Loucy (cell line): ENCODE measurements around the gene PIAS2.

Experiments
- H2AFZ ChIP-seq: fragments of 200-600 bp; sonication (generic); 2 replicates; pipeline ENCODE4 v1.6.0; 2016; ENCODE audit warnings: antibody characterized with exemption, mild to moderate bottlenecking, low read length, moderate library complexity
- H3F3A ChIP-seq: fragments of 200-600 bp; 2 replicates; pipeline ENCODE4 v1.6.0; 2016; ENCODE audit warnings: antibody characterized with exemption, low read depth, mild to moderate bottlenecking
- H3K27me3 ChIP-seq: fragments of 200-600 bp; sonication (generic); 2 replicates; pipeline ENCODE4 v1.6.1; 2014; ENCODE audit warnings: low read length, mild to moderate bottlenecking; ENCODE audit not compliant: insufficient read depth, poor library complexity, severe bottlenecking
- H3K36me3 ChIP-seq: fragments of 200-600 bp; sonication (generic); 2 replicates; pipeline ENCODE4 v1.6.1; 2016; ENCODE audit warnings: low read length; ENCODE audit not compliant: insufficient read depth
- H3K4me1 ChIP-seq: fragments of 200-600 bp; sonication (generic); 2 replicates; pipeline ENCODE4 v1.5.1; 2014; ENCODE audit warnings: low read length, mild to moderate bottlenecking; ENCODE audit not compliant: insufficient read depth, poor library complexity, severe bottlenecking
- H3K4me2 ChIP-seq: fragments of 200-600 bp; sonication (generic); 2 replicates; pipeline ENCODE4 v1.6.0; 2014; ENCODE audit warnings: antibody characterized with exemption, low read length, low read depth, mild to moderate bottlenecking; ENCODE audit not compliant: poor library complexity, severe bottlenecking
- H3K4me3 ChIP-seq: fragments of 200-600 bp; sonication (generic); 2 replicates; pipeline ENCODE4 v1.5.1; 2014; ENCODE audit warnings: low read length, mild to moderate bottlenecking, mixed read lengths; ENCODE audit not compliant: poor library complexity, severe bottlenecking
- H3K79me2 ChIP-seq: fragments of 200-600 bp; sonication (generic); 2 replicates; pipeline ENCODE4 v1.6.1; 2014; ENCODE audit warnings: low read length; ENCODE audit not compliant: insufficient read depth
- H3K9ac ChIP-seq: fragments of 200-600 bp; sonication (generic); 2 replicates; pipeline ENCODE4 v1.6.0; 2014; ENCODE audit warnings: mild to moderate bottlenecking, low read depth, low read length, moderate library complexity; ENCODE audit not compliant: poor library complexity, severe bottlenecking
- H3K9me2 ChIP-seq: fragments of 200-600 bp; sonication (generic); replicated peaks from 2 replicates; pipeline ENCODE4 v1.6.1; 2016; ENCODE audit warnings: low read depth, low read length, mixed read lengths
- H3K9me3 ChIP-seq: fragments of 200-600 bp; sonication (generic); 2 replicates; pipeline ENCODE4 v1.6.1; 2014; ENCODE audit warnings: mild to moderate bottlenecking, antibody characterized with exemption, low read length, low read depth; ENCODE audit not compliant: insufficient read depth
- H4K20me1 ChIP-seq: fragments of 200-600 bp; sonication (generic); 2 replicates; pipeline ENCODE4 v1.6.0; 2014; ENCODE audit warnings: antibody characterized with exemption, low read length, mild to moderate bottlenecking; ENCODE audit not compliant: insufficient read depth, poor library complexity, severe bottlenecking
- CTCF ChIP-seq: fragments of 200-600 bp; sonication (generic); conservative IDR thresholded peaks from 2 replicates; pipeline ENCODE4 v1.5.1; 2014; ENCODE audit warnings: mild to moderate bottlenecking, antibody characterized with exemption, low read length
- EZH2phosphoT487 ChIP-seq: fragments of 200-600 bp; IDR thresholded peaks from 2 replicates; pipeline ENCODE4 v1.6.1; 2018; ENCODE audit warnings: antibody characterized with exemption, mild to moderate bottlenecking, moderate library complexity, borderline replicate concordance

PIAS2 gene

DNA sequence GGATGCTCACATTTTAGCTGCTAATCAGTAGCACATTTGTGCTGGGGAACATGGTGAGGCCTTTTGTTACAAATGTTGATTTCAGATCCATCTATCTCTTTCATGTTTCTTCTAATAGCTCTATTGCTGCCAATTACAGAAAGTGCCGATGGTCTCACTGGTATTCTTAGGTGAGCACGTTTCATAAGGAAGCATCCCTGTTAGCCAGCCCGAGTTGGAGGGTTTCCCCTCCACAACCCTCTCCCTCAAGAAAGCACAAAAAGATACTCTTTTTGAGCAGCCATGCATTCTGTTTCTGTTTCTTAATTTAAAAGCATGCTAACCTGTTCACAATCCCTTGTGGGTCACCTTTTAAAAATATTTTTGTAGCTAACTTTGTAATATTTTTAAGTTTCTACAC, 129.6 kb downstream of the PIAS2 start:
- H2AFZ ChIP-seq = no peak overlapping the region
- H3K4me1 ChIP-seq = no peaks in the 10 kb centered on the region
- no peak overlapping the region for H3K4me2 ChIP-seq
- H3K4me3 ChIP-seq = no peak overlapping the region
- TF ChIP-seq EZH2phosphoT487 (no peak), CTCF (no peak)
- no peaks in the 10 kb centered on the region for H3K79me2 ChIP-seq
- H3K9ac ChIP-seq = no peak overlapping the region
- no peaks in the 10 kb centered on the region for H3F3A ChIP-seq
- no peaks in the 10 kb centered on the region for H3K27me3 ChIP-seq
- H3K9me2 ChIP-seq = no peaks in the 10 kb centered on the region
- no peaks in the 10 kb centered on the region for H4K20me1 ChIP-seq
- no peaks in the 10 kb centered on the region for H3K9me3 ChIP-seq
- H3K36me3 ChIP-seq = no peaks in the 10 kb centered on the region

- H3K9me3 ChIP-seq = no peaks in the 10 kb centered on the region
- H3K4me3 ChIP-seq = no peak overlapping the region
- no peaks in the 10 kb centered on the region for H3K79me2 ChIP-seq
- H4K20me1 ChIP-seq = no peaks in the 10 kb centered on the region
- no peaks in the 10 kb centered on the region for H3K9me2 ChIP-seq
- H3K27me3 ChIP-seq = no peaks in the 10 kb centered on the region
- no peak overlapping the region for H2AFZ ChIP-seq
- H3K4me1 ChIP-seq = peaks cover 7% of the 10 kb centered on the region
- no peak overlapping the region for H3K9ac ChIP-seq
- no peak overlapping the region for H3K4me2 ChIP-seq
- no peaks in the 10 kb centered on the region for H3K36me3 ChIP-seq
- TF ChIP-seq EZH2phosphoT487 = no peak
- TF ChIP-seq CTCF = peak; percentile 34
- no peaks in the 10 kb centered on the region for H3F3A ChIP-seq
These were observed 144.9 kb downstream of the PIAS2 start for GRCh38 chr18:46772357-46772756.

DNA sequence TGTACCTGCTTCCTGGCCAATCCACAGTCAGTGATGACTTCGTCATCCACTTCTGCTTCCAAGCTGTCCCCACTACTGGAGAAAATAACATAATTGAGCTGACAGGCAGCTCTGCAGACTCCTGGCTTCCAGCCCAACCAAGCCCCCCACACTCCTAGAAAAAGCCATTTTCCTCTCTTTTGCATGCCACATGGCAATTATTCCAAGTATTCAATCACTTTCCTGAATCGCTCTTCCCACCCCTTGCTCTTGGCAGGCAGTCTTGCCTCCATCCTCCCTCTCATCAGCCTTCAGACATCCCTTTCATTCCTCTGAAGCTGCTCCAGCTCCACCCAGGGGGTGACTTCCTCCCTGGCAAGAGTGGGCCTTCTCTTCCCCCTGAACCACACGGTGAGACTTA, 146.2 kb downstream of the PIAS2 start:
- no peaks in the 10 kb centered on the region for H3K9me3 ChIP-seq
- H4K20me1 ChIP-seq = no peaks in the 10 kb centered on the region
- H3K27me3 ChIP-seq = no peaks in the 10 kb centered on the region
- no peaks in the 10 kb centered on the region for H3K9me2 ChIP-seq
- H2AFZ ChIP-seq = no peak overlapping the region
- no peaks in the 10 kb centered on the region for H3K79me2 ChIP-seq
- no peaks in the 10 kb centered on the region for H3K36me3 ChIP-seq
- no peak overlapping the region for H3K4me2 ChIP-seq
- H3F3A ChIP-seq = no peaks in the 10 kb centered on the region
- no peak overlapping the region for H3K9ac ChIP-seq
- TF ChIP-seq EZH2phosphoT487 = no peak
- no peak for TF ChIP-seq CTCF
- H3K4me3 ChIP-seq = no peak overlapping the region
- peaks cover 10% of the 10 kb centered on the region for H3K4me1 ChIP-seq
